NOMO-1 treated with dmso at 0.1 percent for 144 hours (cell line): ENCODE data around the gene TBPL1.
"Not testable (repeated sequence)": the region's sequence is repeated elsewhere in the genome, so short reads cannot be mapped to it uniquely, and the experiment has no call there.

Experiments
- DNase-seq: peaks from one replicate; lab custom pipeline; 2025; ENCODE audit not compliant: unreplicated experiment; lab: John Stamatoyannopoulos, UW

TBPL1 gene

GRCh38 chr6:133953634-133954415 lies 801 bp downstream of the TBPL1 start:
- DNase-seq, result no peak

- no peak for DNase-seq
Measured at GRCh38 chr6:133954657-133955576, 1.9 kb downstream of the TBPL1 start.

- no peak for DNase-seq
Measured at GRCh38 chr6:133955582-133956415, 2.8 kb downstream of the TBPL1 start.

GRCh38 chr6:133956416-133957049 lies 3.5 kb downstream of the TBPL1 start:
- DNase-seq, result no peak

GRCh38 chr6:133957227-133957626 lies 4.2 kb downstream of the TBPL1 start:
- no peak for DNase-seq

- no peak for DNase-seq
Measured at GRCh38 chr6:133957780-133958242, 4.8 kb downstream of the TBPL1 start.

GRCh38 chr6:133958791-133959190 lies 5.8 kb downstream of the TBPL1 start:
- no peak for DNase-seq

- DNase-seq, result no peak
Measured at GRCh38 chr6:133959667-133960368, 6.8 kb downstream of the TBPL1 start.

GRCh38 chr6:133961831-133962230 lies 8.8 kb downstream of the TBPL1 start:
- no peak for DNase-seq

- DNase-seq, result no peak
Measured at GRCh38 chr6:133964052-133964451, 11.0 kb downstream of the TBPL1 start.

GRCh38 chr6:133964702-133965101 lies 11.7 kb downstream of the TBPL1 start:
- no peak for DNase-seq

GRCh38 chr6:133965817-133966360 lies 12.9 kb downstream of the TBPL1 start:
- DNase-seq, result no peak

GRCh38 chr6:133966654-133967329 lies 13.8 kb downstream of the TBPL1 start:
- no peak for DNase-seq

GRCh38 chr6:133967347-133967746 lies 14.3 kb downstream of the TBPL1 start:
- no peak for DNase-seq

GRCh38 chr6:133967835-133968234 lies 14.8 kb downstream of the TBPL1 start:
- not testable (repeated sequence) for DNase-seq

- DNase-seq, result no peak
Measured at GRCh38 chr6:133969285-133969920, 16.4 kb downstream of the TBPL1 start.

GRCh38 chr6:133969921-133970295 lies 16.9 kb downstream of the TBPL1 start:
- DNase-seq, result no peak

GRCh38 chr6:133971861-133972260 lies 18.8 kb downstream of the TBPL1 start:
- no peak for DNase-seq

- no peak for DNase-seq
Measured at GRCh38 chr6:133972388-133972787, 19.4 kb downstream of the TBPL1 start.
